Measurements from ENCODE around the gene CACNA1H. TPM values are rescaled to one million over a fixed set of nuclear protein-coding genes. Genes with fewer than 3 reads are reported as not detected.

CACNA1H gene
- total and polyA plus RNA-seq, 2 donors (not counting 3 experiments of a cell fraction or from before 2014, with no cell fraction given) = 0.03 TPM; not detected in 1

- dilution Hi-C loops (cut with MboI; ENCODE audit: extremely low pct_ligation_motif_present, low sequenced_read_pairs) (no loop called here), intact Hi-C loops (cut with micrococcal nuclease) (loop anchor here (5.0 kb wide), 1 partner anchor 696 kb away; the partner anchor contains the start of gene HS3ST6)
- H4K20me1 ChIP-seq (replicated peaks; ENCODE audit: control insufficient read depth, extremely low read depth, insufficient read depth, low read length) = no peaks in the 10 kb centered on the region
- H3K79me2 ChIP-seq (ENCODE audit: control insufficient read depth, insufficient read depth, low read length) = no peaks in the 10 kb centered on the region
- no peaks in the 10 kb centered on the region for H3K9me3 ChIP-seq (replicated peaks; ENCODE audit: control insufficient read depth, insufficient read depth, low read length)
- FAIRE-seq (no peak), DNase-seq (ENCODE audit: low read depth, low spot score) (no peak)
- no peak overlapping the region for H3K27ac ChIP-seq (ENCODE audit: insufficient read depth, low read depth, low read length)
- H3K4me2 ChIP-seq (ENCODE audit: insufficient read depth, low read length) = no peak overlapping the region
- POLR2A ChIA-PET = no interaction called here
- H2AFZ ChIP-seq (ENCODE audit: low read depth, low read length) = no peak overlapping the region
- CTCF ChIA-PET = no interaction called here
- H3K4me1 ChIP-seq (ENCODE audit: control insufficient read depth, extremely low read depth, insufficient read depth, low read length) = no peaks in the 10 kb centered on the region
- no peak overlapping the region for H3K9ac ChIP-seq (replicated peaks; ENCODE audit: extremely low read depth, insufficient read depth, low read length)
- no peaks in the 10 kb centered on the region for H3K36me3 ChIP-seq (ENCODE audit: control insufficient read depth in 2 of 2, extremely low read depth in 1 of 2, insufficient read depth in 2 of 2, low read length in 2 of 2)
- H3K9me1 ChIP-seq (replicated peaks; ENCODE audit: control insufficient read depth, extremely low read depth, insufficient read depth, low read length) = no peaks in the 10 kb centered on the region
- BruUV-seq (replicated peaks) = no TSS peak
- no peaks in the 10 kb centered on the region for H3K27me3 ChIP-seq (ENCODE audit: control insufficient read depth in 2 of 2, insufficient read depth in 2 of 2, low read length in 2 of 2)
- H3K4me3 ChIP-seq (replicated peaks in 1 of 3; ENCODE audit: insufficient read depth in 1 of 3, low read depth in 1 of 3, low read length in 3 of 3) = no peak overlapping the region
- TF ChIP-seq MYC (IDR thresholded peaks at IDR 0.05; ENCODE audit: low read depth, low read length) = no peak
- no peak for TF ChIP-seq POLR2AphosphoS5 (IDR thresholded peaks at IDR 0.05; ENCODE audit: insufficient read depth, low read depth, low read length)
- TF ChIP-seq CTCF (IDR thresholded peaks at IDR 0.05; ENCODE audit: extremely low read depth in 1 of 2, insufficient read depth in 1 of 2, low read depth in 1 of 2, low read length in 2 of 2) = no peak
- no peak for TF ChIP-seq POLR2A (IDR thresholded peaks at IDR 0.05; ENCODE audit: low read depth, low read length)
- TF ChIP-seq MAX (IDR thresholded peaks at IDR 0.05; ENCODE audit: insufficient read depth, insufficient read length) = no peak
Observed at GRCh38 chr16:1220841-1221627, 68.1 kb downstream of the CACNA1H start.

All from endothelial cell of umbilical vein (primary cell).